DOHH2 (cell line): ENCODE data around the gene PHACTR2.

ENCODE experiments used
- EZH2phosphoT487 ChIP-seq: fragments of 200-600 bp; sonication (generic); IDR thresholded peaks from 2 replicates; pipeline ENCODE4 v1.6.1; 2017; ENCODE audit warnings: borderline replicate concordance, mild to moderate bottlenecking, antibody characterized with exemption, low read length, moderate library complexity, mixed read lengths
- TF ChIP-seq, protein P1 (sequence below): fragments of 200-600 bp; sonication (generic); IDR thresholded peaks from one replicate; pipeline ENCODE4 v1.5.1; 2014; ENCODE audit warnings: antibody characterized with exemption, mild to moderate bottlenecking, low read depth, low read length; ENCODE audit not compliant: poor library complexity, severe bottlenecking

DNA sequence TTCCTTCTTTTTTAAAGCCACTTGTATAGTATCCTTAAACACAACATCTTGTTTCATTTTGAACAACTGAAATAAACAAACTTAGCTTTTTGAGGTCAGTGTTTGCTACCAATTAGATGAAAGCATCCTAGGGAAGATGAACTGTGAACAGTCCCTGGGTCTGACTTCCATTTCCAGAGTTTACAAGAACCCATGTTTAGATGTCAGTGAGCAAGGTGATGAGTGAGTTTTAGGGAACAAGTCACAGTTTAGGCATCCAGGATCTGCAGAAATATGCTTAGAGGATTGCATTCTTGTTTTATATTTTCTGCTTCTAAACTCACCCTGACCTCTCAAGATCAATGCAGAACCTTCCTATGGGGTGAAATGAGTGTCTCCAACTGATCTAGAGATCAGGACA lies 189.5 kb downstream of the PHACTR2 start:
- TF ChIP-seq, protein P1, sequence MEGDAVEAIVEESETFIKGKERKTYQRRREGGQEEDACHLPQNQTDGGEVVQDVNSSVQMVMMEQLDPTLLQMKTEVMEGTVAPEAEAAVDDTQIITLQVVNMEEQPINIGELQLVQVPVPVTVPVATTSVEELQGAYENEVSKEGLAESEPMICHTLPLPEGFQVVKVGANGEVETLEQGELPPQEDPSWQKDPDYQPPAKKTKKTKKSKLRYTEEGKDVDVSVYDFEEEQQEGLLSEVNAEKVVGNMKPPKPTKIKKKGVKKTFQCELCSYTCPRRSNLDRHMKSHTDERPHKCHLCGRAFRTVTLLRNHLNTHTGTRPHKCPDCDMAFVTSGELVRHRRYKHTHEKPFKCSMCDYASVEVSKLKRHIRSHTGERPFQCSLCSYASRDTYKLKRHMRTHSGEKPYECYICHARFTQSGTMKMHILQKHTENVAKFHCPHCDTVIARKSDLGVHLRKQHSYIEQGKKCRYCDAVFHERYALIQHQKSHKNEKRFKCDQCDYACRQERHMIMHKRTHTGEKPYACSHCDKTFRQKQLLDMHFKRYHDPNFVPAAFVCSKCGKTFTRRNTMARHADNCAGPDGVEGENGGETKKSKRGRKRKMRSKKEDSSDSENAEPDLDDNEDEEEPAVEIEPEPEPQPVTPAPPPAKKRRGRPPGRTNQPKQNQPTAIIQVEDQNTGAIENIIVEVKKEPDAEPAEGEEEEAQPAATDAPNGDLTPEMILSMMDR: no peak
- no peak for TF ChIP-seq EZH2phosphoT487
